Neural progenitor cell (in vitro differentiated cells): ENCODE data around the gene AUTS2. TPM values are rescaled to one million over a fixed set of nuclear protein-coding genes. Genes with fewer than 3 reads are reported as not detected.

Source experiments
- DNase-seq: peaks from one replicate; pipeline ENCODE4 v3.0.0-alpha.2; 2016; ENCODE audit warnings: low spot score
- H2AFZ ChIP-seq: fragments of 200-600 bp; sonication (generic); replicated peaks from 2 replicates; pipeline ENCODE4 v1.6.1; 2016; ENCODE audit warnings: antibody characterized with exemption
- H3F3A ChIP-seq: fragments of 200-600 bp; sonication (generic); 2 replicates; pipeline ENCODE4 v1.6.1; 2016; ENCODE audit warnings: antibody characterized with exemption, low read depth
- H3K27ac ChIP-seq: fragments of 200-600 bp; sonication (generic); 2 replicates; pipeline ENCODE4 v1.5.1; 2016; ENCODE audit warnings: mild to moderate bottlenecking
- H3K27me3 ChIP-seq: fragments of 200-600 bp; sonication (generic); 2 replicates; pipeline ENCODE4 v1.6.1; 2016; ENCODE audit warnings: mild to moderate bottlenecking, moderate library complexity
- H3K36me3 ChIP-seq: fragments of 200-600 bp; sonication (generic); 2 replicates; pipeline ENCODE4 v1.5.1; 2016
- H3K4me1 ChIP-seq: fragments of 200-600 bp; sonication (generic); 2 replicates; pipeline ENCODE4 v1.6.1; 2016; ENCODE audit warnings: mixed run types
- H3K4me2 ChIP-seq: fragments of 200-600 bp; sonication (generic); 2 replicates; pipeline ENCODE4 v1.6.1; 2016
- H3K4me3 ChIP-seq: fragments of 200-600 bp; sonication (generic); 2 replicates; pipeline ENCODE4 v1.5.1; 2016
- H3K79me2 ChIP-seq: fragments of 200-600 bp; sonication (generic); 2 replicates; pipeline ENCODE4 v1.6.1; 2016; ENCODE audit warnings: low read depth
- H3K9ac ChIP-seq: fragments of 200-600 bp; sonication (generic); 2 replicates; pipeline ENCODE4 v1.6.1; 2016
- H3K9me3 ChIP-seq: fragments of 200-600 bp; sonication (generic); 2 replicates; pipeline ENCODE4 v1.5.1; 2016; ENCODE audit warnings: low read depth
- H4K20me1 ChIP-seq: fragments of 200-600 bp; sonication (generic); 2 replicates; pipeline ENCODE4 v1.6.1; 2016; ENCODE audit warnings: low read depth
- H3K27ac Mint-ChIP-seq: 3 replicates; pipeline ENCODE4 v1.8.0; 2021; ENCODE audit warnings: mixed read lengths
- H3K27me3 Mint-ChIP-seq: 2 replicates; pipeline ENCODE4 v1.8.0; 2022; ENCODE audit warnings: low read depth, mild to moderate bottlenecking, inconsistent platforms, moderate library complexity, mixed read lengths; ENCODE audit not compliant: insufficient read depth
- H3K36me3 Mint-ChIP-seq: 3 replicates; pipeline ENCODE4 v1.8.0; 2021; ENCODE audit warnings: mixed read lengths
- H3K4me1 Mint-ChIP-seq: 3 replicates; pipeline ENCODE4 v1.8.0; 2021; ENCODE audit warnings: mixed read lengths
- H3K4me3 Mint-ChIP-seq: 3 replicates; pipeline ENCODE4 v1.8.0; 2021; ENCODE audit warnings: mild to moderate bottlenecking, moderate library complexity, mixed read lengths
- H3K9me3 Mint-ChIP-seq: 3 replicates; pipeline ENCODE4 v1.8.0; 2020; ENCODE audit warnings: mixed read lengths
- CTCF ChIP-seq: fragments of 200-600 bp; sonication (generic); IDR thresholded peaks from 2 replicates; pipeline ENCODE4 v1.5.1; 2017; ENCODE audit warnings: antibody characterized with exemption, mild to moderate bottlenecking
- EZH2 ChIP-seq: fragments of 200-600 bp; sonication (generic); IDR thresholded peaks from 2 replicates; pipeline ENCODE4 v1.6.1; 2017; ENCODE audit warnings: antibody characterized with exemption, mild to moderate bottlenecking, moderate library complexity
- EZH2phosphoT487 ChIP-seq: fragments of 200-600 bp; sonication (generic); IDR thresholded peaks from 2 replicates; pipeline ENCODE4 v1.6.1; 2017; ENCODE audit warnings: antibody characterized with exemption
- total RNA-seq: library from RNA; depleted of rRNA; stranded (reverse); fragments of >200 nt; gene quantifications from 2 replicates; pipeline ENCODE4 v1.2.3, GENCODE V29; 2015; ENCODE audit warnings: low replicate concordance

Gene AUTS2
- total RNA-seq, 1 donor from 2014 or later = 50.0 TPM

- peaks cover 29% of the 10 kb centered on the region for H3K27me3 Mint-ChIP-seq
- Histone ChIP-seq H3K79me2 (no peaks in the 10 kb centered on the region), H3K4me2 (peak overlapping the region; percentile 67), H3K4me3 (peak overlapping the region; percentile 11), H3K4me1 (peaks cover 50% of the 10 kb centered on the region), H2AFZ (no peak overlapping the region), H3K9me3 (no peaks in the 10 kb centered on the region), H3K27me3 (peaks cover 18% of the 10 kb centered on the region), H3K27ac (no peak overlapping the region), H3F3A (peaks cover 36% of the 10 kb centered on the region), H3K9ac (no peak overlapping the region), H4K20me1 (peaks cover 42% of the 10 kb centered on the region), H3K36me3 (no peaks in the 10 kb centered on the region)
- H3K4me3 Mint-ChIP-seq = peak overlapping the region; percentile 64
- peaks cover 71% of the 10 kb centered on the region for H3K4me1 Mint-ChIP-seq
- H3K27ac Mint-ChIP-seq = peak overlapping the region; percentile 20
- DNase-seq = peak; percentile 53
- no peaks in the 10 kb centered on the region for H3K9me3 Mint-ChIP-seq
- no peak for TF ChIP-seq CTCF
- no peak for TF ChIP-seq EZH2phosphoT487
- no peak for TF ChIP-seq EZH2
- H3K36me3 Mint-ChIP-seq = peaks cover 1% of the 10 kb centered on the region
Measured at GRCh38 chr7:70589010-70589409, 990.7 kb downstream of the AUTS2 start.

- no peak for DNase-seq
- Histone ChIP-seq H2AFZ (no peak overlapping the region), H3K4me2 (no peak overlapping the region), H4K20me1 (peaks cover 42% of the 10 kb centered on the region), H3K79me2 (no peaks in the 10 kb centered on the region), H3K36me3 (no peaks in the 10 kb centered on the region), H3K9me3 (no peaks in the 10 kb centered on the region), H3K4me1 (peaks cover 44% of the 10 kb centered on the region), H3K27ac (no peak overlapping the region), H3F3A (peaks cover 33% of the 10 kb centered on the region), H3K27me3 (peaks cover 24% of the 10 kb centered on the region), H3K4me3 (no peak overlapping the region), H3K9ac (no peak overlapping the region)
- peaks cover 68% of the 10 kb centered on the region for H3K4me1 Mint-ChIP-seq
- TF ChIP-seq EZH2 (no peak), CTCF (no peak), EZH2phosphoT487 (no peak)
- H3K36me3 Mint-ChIP-seq = peaks cover 1% of the 10 kb centered on the region
- peaks cover 25% of the 10 kb centered on the region for H3K27me3 Mint-ChIP-seq
- peak overlapping the region; percentile 53 for H3K27ac Mint-ChIP-seq
- H3K9me3 Mint-ChIP-seq = no peaks in the 10 kb centered on the region
- peak overlapping the region; percentile 13 for H3K4me3 Mint-ChIP-seq
Measured at GRCh38 chr7:70589590-70589989, 991.3 kb downstream of the AUTS2 start.

GRCh38 chr7:70590126-70590854, 992.0 kb downstream of the AUTS2 start:
- H3K27ac Mint-ChIP-seq = no peak overlapping the region
- no peak overlapping the region for H3K9ac ChIP-seq
- H3K9me3 ChIP-seq = no peaks in the 10 kb centered on the region
- peaks cover 25% of the 10 kb centered on the region for H3K27me3 Mint-ChIP-seq
- peaks cover 40% of the 10 kb centered on the region for H3K4me1 ChIP-seq
- TF ChIP-seq EZH2 (no peak), CTCF (no peak), EZH2phosphoT487 (no peak)
- DNase-seq = no peak
- no peaks in the 10 kb centered on the region for H3K79me2 ChIP-seq
- H3K4me1 Mint-ChIP-seq = peaks cover 64% of the 10 kb centered on the region
- H3K27me3 ChIP-seq = peaks cover 31% of the 10 kb centered on the region
- peaks cover 42% of the 10 kb centered on the region for H4K20me1 ChIP-seq
- H3K27ac ChIP-seq = no peak overlapping the region
- H3F3A ChIP-seq = peaks cover 32% of the 10 kb centered on the region
- no peak overlapping the region for H3K4me3 ChIP-seq
- H3K36me3 ChIP-seq = no peaks in the 10 kb centered on the region
- H3K9me3 Mint-ChIP-seq = no peaks in the 10 kb centered on the region
- no peak overlapping the region for H2AFZ ChIP-seq
- peaks cover 1% of the 10 kb centered on the region for H3K36me3 Mint-ChIP-seq
- H3K4me2 ChIP-seq = no peak overlapping the region
- no peak overlapping the region for H3K4me3 Mint-ChIP-seq
